Measurements from ENCODE around the gene MEAK7. TPM values are rescaled to one million over a fixed set of nuclear protein-coding genes. Genes with fewer than 3 reads are reported as not detected.

MEAK7 gene
- total RNA-seq, 3 donors from 2014 or later, result 2.2 to 2.7 (median 2.4) TPM

DNA sequence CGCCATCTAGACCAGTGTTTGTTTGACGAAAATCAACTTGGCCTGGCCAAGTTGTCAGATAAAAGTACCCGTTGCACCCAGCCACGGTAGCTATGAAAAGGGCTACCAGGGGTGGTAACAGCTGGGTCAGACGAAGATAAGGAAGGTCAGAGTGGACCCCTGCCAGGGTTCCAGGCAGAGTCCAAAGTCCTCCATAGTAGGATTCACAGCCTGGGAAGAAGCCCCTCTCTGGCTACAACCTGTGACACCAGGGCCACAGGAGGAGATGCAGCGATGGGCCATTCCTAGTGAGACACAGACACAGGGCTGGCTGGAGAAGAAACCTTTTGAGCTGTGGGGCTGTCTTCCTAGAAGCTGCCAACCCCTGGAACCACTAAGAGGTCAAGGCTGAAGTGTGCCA lies 39.3 kb downstream of the MEAK7 start:
- Mint-ChIP-seq H3K9me3 (peaks cover 15% of the 10 kb centered on the region), H3K4me3 (no peak overlapping the region), H3K36me3 (ENCODE audit: insufficient read depth) (peaks cover 32% of the 10 kb centered on the region), H3K27me3 (ENCODE audit: low read depth) (no peaks in the 10 kb centered on the region), H3K4me1 (ENCODE audit: low read depth) (no peaks in the 10 kb centered on the region)
- no peak for DNase-seq
- no peak for ATAC-seq

DNA sequence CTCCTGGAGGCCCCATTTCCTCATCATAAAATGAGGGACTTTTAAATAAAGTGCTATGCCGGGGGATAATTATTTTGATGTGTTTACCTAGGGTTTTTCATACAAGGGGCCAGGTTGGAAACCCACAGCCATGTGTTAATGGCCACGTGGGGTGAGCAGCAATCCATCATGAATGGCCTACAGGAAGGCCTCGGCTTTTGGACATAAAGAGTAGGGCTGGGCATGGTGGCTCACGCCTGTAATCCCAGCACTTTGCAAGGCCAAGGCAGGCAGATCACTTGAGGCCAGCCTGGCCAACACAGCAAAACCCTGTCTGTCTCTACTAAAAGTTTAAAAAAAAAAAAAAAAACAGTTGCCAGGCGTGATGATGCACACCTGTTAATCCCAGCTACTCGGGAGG lies 40.3 kb downstream of the MEAK7 start:
- Mint-ChIP-seq H3K4me1 (ENCODE audit: low read depth) (no peaks in the 10 kb centered on the region), H3K36me3 (ENCODE audit: insufficient read depth) (peaks cover 32% of the 10 kb centered on the region), H3K9me3 (peaks cover 15% of the 10 kb centered on the region), H3K27me3 (ENCODE audit: low read depth) (no peaks in the 10 kb centered on the region), H3K4me3 (no peak overlapping the region)
- DNase-seq (no peak), ATAC-seq (no peak)

- no peaks in the 10 kb centered on the region for H3K27me3 Mint-ChIP-seq (ENCODE audit: low read depth)
- DNase-seq (no peak), ATAC-seq (no peak)
- H3K36me3 Mint-ChIP-seq (ENCODE audit: insufficient read depth), result peaks cover 32% of the 10 kb centered on the region
- H3K4me3 Mint-ChIP-seq, result no peak overlapping the region
- H3K9me3 Mint-ChIP-seq, result peaks cover 15% of the 10 kb centered on the region
- H3K4me1 Mint-ChIP-seq (ENCODE audit: low read depth), result no peaks in the 10 kb centered on the region
These were observed 41.2 kb downstream of the MEAK7 start for GRCh38 chr16:84463221-84463620.

DNA sequence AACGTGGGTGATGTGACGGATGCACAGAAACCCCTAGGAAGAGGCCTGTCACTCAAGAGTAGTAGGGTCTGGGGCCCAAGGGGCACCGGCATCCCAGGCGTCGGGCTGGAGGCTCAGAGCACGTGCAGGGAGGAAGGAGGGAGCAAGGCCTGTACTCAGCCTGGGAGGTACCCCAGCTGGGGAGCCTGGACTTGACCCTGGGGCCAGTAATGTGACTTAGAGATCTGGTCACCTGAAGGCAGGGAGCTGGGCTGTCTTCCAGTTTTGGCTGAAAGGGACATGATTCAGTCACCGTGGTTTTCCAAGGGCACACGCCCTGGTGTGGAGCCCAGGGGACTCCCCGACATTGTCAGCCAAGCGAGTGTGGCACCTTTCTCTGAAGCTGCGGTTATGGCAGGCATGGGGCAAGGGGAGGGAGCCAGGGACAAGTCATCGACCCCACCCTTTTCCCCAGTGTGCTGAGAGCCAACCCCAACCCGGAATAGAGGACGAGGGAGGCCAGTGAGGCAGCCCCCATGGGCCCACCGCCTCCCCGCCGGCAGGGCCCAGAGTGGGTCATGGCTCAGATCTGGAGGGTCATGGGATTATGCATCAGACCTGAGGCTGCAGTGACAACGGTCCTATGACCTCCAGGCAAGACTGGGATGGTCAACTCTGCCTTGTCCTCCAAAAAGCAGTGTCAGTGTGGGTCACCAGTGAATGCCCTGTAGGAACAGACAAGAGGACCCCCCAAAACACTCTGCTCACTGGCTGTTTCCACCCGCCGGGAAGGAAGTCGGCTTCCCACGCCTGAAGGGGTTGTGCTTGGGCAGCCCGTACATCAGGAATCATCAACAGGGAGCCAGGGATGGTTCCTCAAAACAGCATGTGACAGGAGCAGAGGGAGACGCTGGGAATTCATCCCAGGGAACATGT lies 41.9 kb downstream of the MEAK7 start:
- H3K4me3 Mint-ChIP-seq, result no peak overlapping the region
- peaks cover 28% of the 10 kb centered on the region for H3K36me3 Mint-ChIP-seq (ENCODE audit: insufficient read depth)
- no peaks in the 10 kb centered on the region for H3K27me3 Mint-ChIP-seq (ENCODE audit: low read depth)
- ATAC-seq, result no peak
- peaks cover 12% of the 10 kb centered on the region for H3K9me3 Mint-ChIP-seq
- no peak for DNase-seq
- no peaks in the 10 kb centered on the region for H3K4me1 Mint-ChIP-seq (ENCODE audit: low read depth)

DNA sequence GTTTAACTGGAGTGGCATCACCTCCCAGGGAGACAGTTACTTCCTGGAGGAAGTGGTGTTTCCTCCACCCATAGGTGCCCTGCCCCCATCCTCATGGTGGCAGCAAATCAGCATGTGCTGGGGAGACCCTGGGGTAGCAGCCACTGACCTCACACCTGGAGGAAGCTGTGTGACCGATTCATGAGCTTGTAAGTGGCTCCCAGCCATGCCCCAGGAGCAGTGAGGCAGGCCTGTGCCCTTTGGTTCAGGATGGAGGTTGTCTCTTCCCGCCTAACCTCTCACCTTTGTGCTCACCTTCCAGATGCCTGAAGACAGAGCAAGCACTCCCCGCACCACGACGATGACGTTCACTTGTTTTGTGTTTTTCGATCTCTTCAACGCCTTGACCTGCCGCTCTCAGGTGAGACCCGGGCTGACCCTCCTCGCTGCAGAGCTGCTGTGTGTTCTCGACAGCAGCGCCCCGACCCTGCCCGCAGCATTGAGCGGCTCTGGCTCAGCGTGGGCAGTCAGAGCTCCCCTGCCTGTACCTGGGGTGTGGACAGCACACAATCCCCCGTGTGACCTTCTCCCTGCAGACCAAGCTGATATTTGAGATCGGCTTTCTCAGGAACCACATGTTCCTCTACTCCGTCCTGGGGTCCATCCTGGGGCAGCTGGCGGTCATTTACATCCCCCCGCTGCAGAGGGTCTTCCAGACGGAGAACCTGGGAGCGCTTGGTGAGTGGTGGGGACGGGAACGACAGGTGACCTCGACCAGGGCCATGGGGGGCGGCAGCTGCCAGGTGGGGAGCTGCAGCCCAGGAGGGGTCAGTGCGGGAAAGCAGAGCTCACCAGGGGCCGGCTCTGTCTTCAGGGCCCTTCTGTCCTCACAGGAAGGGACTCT lies 42.8 kb downstream of the MEAK7 start:
- H3K4me3 Mint-ChIP-seq, result no peak overlapping the region
- no peak for ATAC-seq
- H3K9me3 Mint-ChIP-seq, result peaks cover 6% of the 10 kb centered on the region
- H3K27me3 Mint-ChIP-seq (ENCODE audit: low read depth), result no peaks in the 10 kb centered on the region
- peaks cover 19% of the 10 kb centered on the region for H3K36me3 Mint-ChIP-seq (ENCODE audit: insufficient read depth)
- no peaks in the 10 kb centered on the region for H3K4me1 Mint-ChIP-seq (ENCODE audit: low read depth)
- no peak for DNase-seq

DNA sequence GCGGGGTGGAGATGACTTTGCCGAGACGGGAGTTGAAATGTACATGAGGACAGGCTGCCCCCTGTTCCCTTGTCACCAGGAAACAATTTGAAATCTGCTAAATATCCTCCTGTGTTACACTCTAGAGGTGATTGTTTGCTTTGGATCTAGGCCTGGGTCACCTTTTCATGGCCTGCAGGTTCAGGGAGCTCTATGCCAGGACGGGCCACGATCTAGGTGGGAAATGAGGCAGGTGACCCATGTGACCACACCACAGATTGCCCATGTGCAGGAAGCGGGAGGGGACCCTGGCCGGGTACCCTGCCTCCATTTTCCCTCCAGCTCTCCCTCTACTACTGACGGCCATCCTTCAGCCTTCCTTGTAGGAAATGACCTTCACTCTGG lies 43.4 kb downstream of the MEAK7 start:
- peaks cover 13% of the 10 kb centered on the region for H3K36me3 Mint-ChIP-seq (ENCODE audit: insufficient read depth)
- no peak overlapping the region for H3K4me3 Mint-ChIP-seq
- H3K9me3 Mint-ChIP-seq, result peaks cover under 1% of the 10 kb centered on the region
- ATAC-seq (no peak), DNase-seq (no peak)
- H3K27me3 Mint-ChIP-seq (ENCODE audit: low read depth), result no peaks in the 10 kb centered on the region
- no peaks in the 10 kb centered on the region for H3K4me1 Mint-ChIP-seq (ENCODE audit: low read depth)

DNA sequence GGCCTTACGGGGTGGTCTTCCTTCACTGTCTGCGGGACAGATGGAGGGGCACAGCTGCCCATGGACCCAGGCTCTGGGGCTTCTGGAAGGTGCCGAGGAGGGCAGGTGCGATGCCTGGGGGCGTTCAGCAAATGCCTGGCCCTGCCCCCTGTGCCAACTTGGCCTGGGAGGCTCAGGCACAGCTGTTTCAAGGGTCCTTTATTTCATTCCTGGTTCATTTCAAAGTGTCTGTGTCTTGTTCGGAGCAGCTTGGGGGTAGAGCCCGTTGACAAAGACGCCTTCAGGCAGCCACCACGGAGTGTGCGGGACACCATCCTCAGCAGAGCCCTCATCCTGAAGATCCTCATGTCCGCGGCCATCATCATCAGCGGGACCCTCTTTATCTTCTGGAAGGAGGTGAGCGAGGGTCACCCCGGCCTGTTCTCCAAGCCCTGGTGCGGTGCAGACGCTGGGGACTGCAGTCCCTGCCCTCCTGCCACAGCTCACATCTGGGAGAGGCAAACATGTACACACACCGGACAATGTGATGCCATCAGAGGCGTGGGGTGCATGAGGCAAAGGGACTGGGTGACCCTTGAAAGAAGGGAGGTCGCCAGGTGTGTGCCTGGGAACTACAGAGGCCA lies 43.9 kb downstream of the MEAK7 start:
- H3K4me3 Mint-ChIP-seq, result no peak overlapping the region
- no peaks in the 10 kb centered on the region for H3K4me1 Mint-ChIP-seq (ENCODE audit: low read depth)
- no peaks in the 10 kb centered on the region for H3K27me3 Mint-ChIP-seq (ENCODE audit: low read depth)
- no peaks in the 10 kb centered on the region for H3K9me3 Mint-ChIP-seq
- peaks cover 9% of the 10 kb centered on the region for H3K36me3 Mint-ChIP-seq (ENCODE audit: insufficient read depth)
- no peak for ATAC-seq
- DNase-seq, result no peak

DNA sequence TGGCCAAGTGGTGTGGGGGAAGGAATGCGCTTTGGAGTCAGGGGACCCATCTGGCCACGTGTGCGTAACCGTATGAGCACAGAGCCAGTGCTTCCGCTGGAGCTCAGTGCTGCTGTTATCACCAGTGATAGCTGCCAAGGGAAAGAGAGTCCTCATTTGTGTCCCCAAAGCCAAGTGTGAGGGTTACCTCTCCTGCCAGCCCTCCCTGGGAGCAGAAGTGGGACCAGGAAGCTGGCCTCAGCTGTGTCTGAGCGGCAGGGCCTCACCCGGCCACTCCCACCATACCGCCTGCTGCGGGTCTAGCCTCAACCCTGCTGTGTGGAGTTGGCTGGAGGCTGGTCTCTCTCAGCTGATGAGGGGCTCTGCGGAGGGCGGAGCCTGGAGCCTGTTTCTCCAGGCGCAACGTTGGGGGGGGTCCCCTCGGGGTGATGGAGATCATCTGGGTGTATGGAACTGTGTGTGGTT lies 44.5 kb downstream of the MEAK7 start:
- Mint-ChIP-seq H3K4me1 (ENCODE audit: low read depth) (no peaks in the 10 kb centered on the region), H3K36me3 (ENCODE audit: insufficient read depth) (peaks cover 7% of the 10 kb centered on the region), H3K27me3 (ENCODE audit: low read depth) (no peaks in the 10 kb centered on the region), H3K4me3 (no peak overlapping the region), H3K9me3 (no peaks in the 10 kb centered on the region)
- no peak for DNase-seq
- ATAC-seq, result no peak

- Mint-ChIP-seq H3K36me3 (ENCODE audit: insufficient read depth) (peaks cover 6% of the 10 kb centered on the region), H3K4me3 (no peak overlapping the region), H3K4me1 (ENCODE audit: low read depth) (no peaks in the 10 kb centered on the region), H3K9me3 (no peaks in the 10 kb centered on the region), H3K27me3 (ENCODE audit: low read depth) (no peaks in the 10 kb centered on the region)
- ATAC-seq (no peak), DNase-seq (no peak)
These were observed 44.9 kb downstream of the MEAK7 start for GRCh38 chr16:84459533-84459894.

DNA sequence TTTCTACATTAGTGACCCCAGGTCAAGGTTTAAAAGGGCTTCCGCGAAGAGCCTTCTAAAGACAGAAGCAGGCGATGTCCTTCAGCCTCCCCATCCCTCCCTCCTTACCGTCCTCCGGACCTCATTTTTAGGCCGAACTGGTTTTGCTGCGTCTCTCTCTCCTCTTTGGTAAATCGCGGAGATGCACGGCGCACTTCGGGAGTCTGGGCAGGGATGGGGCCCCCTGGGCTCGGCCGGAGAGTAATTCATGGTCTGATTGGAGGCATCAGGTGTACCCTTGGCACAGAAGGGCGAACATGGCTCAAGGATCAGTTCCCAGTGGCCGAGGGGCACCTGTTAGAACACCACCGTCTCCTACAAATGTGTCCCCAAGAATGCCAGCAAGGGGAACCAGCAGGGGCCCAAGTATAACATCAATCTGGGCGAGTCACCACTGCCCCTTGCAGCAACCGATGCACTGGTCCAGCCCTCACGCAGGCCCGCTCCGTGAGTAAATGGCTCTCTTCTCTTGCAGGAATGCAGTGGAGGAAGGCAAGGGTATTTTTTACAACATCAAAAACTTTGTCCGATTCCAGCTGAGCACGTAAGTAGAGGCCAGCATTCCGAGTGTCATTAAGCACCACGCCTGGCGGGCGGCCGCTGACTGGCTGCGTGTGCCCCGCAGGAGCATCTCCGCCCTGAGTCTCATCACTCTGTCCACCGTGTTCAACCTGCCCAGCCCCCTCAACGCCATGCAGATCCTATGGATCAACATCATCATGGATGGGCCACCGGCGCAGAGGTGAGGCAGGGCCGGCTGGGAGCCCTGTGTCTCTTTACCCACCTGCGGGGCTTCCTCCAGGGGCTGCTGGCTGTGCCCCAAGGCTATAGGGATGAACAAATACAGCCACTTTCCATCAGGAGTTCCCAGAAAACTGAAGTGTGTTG lies 45.6 kb downstream of the MEAK7 start:
- H3K4me1 Mint-ChIP-seq (ENCODE audit: low read depth), result no peaks in the 10 kb centered on the region

DNA sequence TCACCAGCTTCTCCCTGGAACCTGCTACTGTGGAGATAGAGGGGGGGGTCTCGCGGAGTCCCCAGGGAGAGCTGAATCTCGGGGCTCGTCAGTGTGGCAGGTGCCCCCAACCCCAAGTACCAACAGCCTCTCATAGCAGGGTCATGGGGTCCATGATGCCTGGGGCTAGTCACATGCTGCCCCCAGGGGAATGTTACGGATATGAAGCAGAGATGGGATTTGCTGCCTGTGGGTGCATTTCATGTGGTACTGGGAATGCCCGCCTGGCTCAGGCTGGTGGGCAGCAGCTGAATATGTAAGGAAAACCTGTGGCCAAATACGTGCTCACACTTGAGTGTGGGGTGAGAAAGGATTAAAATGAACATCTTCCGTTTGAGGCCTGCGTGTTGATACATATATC lies 49.4 kb downstream of the MEAK7 start:
- no peak for DNase-seq
- H3K9me3 Mint-ChIP-seq, result no peaks in the 10 kb centered on the region
- no peaks in the 10 kb centered on the region for H3K4me1 Mint-ChIP-seq (ENCODE audit: low read depth)
- no peak for ATAC-seq
- no peaks in the 10 kb centered on the region for H3K27me3 Mint-ChIP-seq (ENCODE audit: low read depth)
- no peak overlapping the region for H3K4me3 Mint-ChIP-seq
- H3K36me3 Mint-ChIP-seq (ENCODE audit: insufficient read depth), result no peaks in the 10 kb centered on the region

More for the DNA sequence above, 45.6 kb downstream of the MEAK7 start:
- no peak for ATAC-seq
- Mint-ChIP-seq H3K27me3 (ENCODE audit: low read depth) (no peaks in the 10 kb centered on the region), H3K4me3 (no peak overlapping the region), H3K36me3 (ENCODE audit: insufficient read depth) (peaks cover 6% of the 10 kb centered on the region), H3K9me3 (no peaks in the 10 kb centered on the region)
- DNase-seq, result no peak

All from activated T-cell treated with anti-CD3 and anti-CD28 coated beads, Interleukin-2, amount 50 U/mL, for 4 hours (primary cell).